HG02798 (cell line): Measurements from ENCODE around the gene ZNF8.
"Not testable (repeated sequence)": the region's sequence is repeated elsewhere in the genome, so short reads cannot be mapped to it uniquely, and the experiment has no call there.

Experiments
- ATAC-seq: cut with Tn5 transposase; IDR thresholded peaks from one replicate; pipeline ENCODE4 v1.9.1; 2021; ENCODE audit warnings: mild to moderate bottlenecking; ENCODE audit not compliant: unreplicated experiment, poor library complexity

Gene ZNF8

DNA sequence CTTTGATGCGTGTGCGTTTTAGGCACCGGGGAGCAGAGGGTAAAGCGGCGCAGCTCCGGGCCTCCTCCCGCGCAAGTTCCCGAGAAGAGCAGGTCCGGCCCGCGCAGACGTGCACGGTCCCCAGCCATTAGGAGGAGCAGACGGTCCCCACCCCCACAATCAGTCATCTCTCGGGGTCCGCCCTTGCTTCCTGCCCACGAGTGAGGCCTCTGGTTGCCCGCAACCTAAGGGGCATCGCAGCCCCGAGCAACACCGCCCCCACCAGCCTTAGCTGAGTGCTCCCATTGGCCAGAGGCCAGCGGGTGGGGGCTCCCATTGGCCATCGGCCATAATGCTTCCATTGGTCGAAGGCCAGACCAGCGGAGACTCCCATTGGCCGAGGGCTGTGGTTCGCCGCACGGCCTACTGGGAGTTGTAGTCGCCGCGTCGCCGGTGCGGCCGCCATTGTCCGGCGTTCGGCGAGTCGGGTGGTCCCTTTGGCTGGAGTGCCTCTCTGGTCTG, at the start of gene ZNF8:
Gene ZNF8 (plus strand): TSS at position 415 of the 501 bp plus-strand sequence. CDS start 127 bp downstream, outside the sequence.
- peak; percentile 98 for ATAC-seq

DNA sequence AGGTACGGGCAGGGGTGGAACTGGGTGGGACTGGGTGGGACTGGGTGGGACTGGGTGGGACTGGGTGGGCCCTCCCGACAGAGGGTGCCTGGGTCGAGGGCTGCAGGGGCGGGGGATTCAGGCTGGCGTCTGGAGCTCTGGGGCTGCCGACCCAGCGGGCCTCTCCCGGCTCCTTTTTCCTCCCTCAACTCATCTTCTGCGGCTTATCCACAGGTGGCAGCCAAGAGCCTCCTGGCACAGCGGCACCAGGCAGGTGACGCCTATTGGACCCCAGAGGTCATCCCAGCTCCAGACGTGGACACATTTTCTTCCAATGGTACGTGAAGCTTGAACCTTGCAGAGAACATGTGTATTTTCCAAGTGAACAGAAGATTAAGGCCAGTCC, 49.5 kb upstream of the ZNF8 start:
- ATAC-seq = no peak

DNA sequence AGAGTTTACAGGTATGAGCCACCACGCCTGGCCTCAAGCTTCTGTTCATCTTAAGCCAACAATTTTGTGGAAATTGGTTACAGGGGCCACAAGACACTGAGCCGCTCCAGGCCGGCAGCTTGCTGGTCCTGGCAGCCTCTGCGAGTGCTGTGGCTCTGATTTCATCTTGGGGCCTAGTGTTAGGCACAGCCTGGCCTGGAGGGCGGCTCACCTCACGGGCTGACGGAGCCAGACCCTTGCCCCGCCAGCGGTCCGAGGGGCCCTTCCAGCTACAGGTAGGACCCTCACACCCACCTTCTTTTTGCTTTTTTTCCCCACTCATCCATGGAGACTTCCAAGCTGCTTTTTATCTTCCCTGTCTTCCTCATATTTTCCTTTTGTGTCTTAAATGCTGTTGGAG, 41.4 kb upstream of the ZNF8 start:
- ATAC-seq = no peak

DNA sequence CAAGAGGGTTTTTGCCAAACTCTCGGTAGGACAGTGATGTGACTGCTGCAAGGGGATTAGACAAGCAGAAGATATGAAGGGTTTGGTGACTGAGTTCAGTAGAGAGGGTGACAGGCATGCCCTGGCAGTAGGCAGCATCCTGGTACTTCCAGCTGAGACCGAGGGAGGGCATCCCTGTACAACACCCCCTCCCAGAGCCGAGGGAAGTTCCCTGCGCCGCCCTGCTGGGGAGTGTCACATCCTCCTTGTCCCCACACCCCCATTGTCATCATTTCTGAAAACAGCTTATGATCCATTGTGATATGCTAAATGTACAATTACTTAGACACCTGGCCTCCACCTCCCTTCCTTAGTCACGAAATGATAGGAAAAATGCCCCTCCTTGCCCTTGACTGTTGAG, 35.4 kb upstream of the ZNF8 start:
- no peak for ATAC-seq

DNA sequence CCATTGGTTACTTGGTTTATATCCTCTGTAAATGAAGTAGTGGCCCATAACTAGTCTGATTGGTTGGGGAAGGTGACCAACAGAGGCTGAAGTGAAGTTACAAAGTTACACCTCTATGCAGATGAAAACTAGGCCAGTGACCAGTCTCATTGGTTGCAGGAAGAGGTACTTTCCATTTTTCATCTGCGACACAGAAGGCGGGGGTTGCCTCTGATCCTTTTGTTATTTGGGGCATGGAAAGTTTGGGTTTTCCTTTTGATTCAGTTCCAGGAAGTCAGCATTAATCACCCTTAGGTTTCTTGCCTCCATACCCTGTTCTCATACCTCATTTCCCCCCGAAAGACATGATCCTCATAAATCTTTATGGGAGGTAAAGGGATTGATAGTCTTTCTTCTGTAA, 29.9 kb upstream of the ZNF8 start:
- no peak for ATAC-seq

DNA sequence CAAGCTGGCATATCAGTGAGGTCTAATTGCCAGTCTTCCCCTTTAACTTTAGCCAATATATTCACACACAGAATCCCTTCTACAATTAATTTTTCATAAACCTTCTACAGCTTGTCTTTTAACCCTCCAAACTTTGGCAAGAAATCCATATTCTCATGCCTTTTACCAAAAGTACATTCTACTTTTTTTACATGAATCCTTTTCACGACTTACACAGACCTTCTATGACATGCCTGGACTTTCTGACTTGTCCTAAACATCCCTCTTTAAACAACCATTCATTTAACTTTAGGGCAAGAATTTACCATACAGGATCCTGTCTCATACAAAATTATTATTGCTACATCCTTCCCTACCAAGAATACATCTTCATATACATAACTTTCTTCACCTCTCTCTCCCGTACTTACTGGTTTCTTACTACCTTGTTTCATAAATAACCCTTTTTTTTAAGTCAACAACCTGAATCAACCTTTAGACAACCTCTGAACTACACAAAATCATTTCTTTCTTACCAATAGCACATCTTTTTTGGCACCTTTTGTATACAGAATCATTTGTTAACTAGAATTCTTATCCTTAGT, 26.6 kb upstream of the ZNF8 start:
- ATAC-seq = no peak

DNA sequence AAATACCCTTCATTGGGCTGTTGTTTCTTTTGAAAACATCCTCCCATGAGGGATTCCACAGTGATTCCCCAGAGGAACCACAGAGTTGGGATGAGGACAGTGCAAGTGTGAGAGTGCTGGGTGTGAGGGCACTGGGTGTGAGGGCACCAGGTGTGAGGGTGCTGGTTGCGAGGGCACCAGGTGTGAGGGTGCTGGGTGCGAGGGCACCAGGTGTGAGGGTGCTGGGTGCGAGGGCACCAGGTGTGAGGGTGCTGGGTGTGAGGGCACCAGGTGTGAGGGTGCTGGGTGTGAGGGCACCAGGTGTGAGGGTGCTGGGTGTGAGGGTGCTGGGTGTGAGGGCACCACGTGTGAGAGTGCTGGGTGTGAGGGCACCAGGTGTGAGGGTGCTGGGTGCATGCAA, 20.5 kb upstream of the ZNF8 start:
- ATAC-seq = not testable (repeated sequence)

DNA sequence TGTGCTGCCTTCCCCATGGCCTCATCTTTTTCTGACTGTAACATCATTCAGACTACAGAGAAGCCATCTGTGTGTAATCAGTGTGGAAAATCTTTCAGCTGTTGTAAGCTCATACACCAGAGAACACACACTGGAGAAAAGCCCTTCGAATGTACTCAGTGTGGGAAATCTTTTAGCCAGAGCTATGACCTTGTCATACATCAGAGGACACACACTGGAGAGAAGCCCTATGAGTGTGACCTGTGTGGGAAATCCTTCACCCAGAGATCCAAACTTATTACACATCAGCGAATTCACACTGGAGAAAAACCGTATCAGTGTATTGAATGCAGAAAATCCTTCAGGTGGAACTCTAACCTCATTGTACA, 17.2 kb upstream of the ZNF8 start:
- no peak for ATAC-seq

DNA sequence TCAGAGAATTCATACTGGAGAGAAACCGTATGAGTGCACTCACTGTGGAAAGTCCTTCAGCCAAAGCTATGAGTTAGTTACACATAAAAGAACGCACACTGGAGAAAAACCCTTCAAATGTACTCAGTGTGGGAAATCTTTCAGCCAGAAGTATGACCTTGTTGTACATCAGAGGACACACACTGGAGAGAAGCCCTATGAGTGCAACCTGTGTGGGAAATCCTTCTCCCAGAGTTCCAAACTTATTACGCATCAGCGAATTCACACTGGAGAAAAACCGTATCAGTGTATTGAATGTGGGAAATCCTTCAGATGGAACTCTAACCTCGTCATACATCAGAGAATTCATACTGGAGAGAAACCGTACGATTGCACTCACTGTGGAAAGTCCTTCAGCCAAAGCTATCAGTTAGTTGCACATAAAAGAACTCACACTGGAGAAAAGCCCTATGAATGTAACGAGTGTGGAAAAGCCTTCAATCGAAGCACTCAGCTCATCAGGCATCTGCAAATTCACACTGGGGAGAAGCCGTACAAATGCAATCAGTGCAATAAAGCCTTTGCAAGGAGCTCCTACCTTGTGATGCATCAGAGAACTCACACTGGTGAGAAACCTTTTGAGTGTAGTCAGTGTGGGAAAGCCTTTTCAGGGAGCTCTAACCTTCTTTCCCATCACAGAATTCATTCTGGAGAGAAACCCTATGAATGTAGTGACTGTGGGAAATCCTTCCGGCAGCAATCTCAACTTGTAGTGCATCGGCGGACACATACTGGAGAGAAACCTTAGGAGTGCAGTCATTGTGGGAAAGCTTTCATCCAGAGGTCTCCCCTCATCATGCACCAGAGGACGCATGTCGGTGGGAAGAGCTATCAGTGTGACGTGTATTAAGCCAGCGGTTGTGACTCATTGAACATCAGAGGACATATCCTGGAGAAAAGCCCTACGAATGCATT, 16.5 kb upstream of the ZNF8 start:
- no peak for ATAC-seq

DNA sequence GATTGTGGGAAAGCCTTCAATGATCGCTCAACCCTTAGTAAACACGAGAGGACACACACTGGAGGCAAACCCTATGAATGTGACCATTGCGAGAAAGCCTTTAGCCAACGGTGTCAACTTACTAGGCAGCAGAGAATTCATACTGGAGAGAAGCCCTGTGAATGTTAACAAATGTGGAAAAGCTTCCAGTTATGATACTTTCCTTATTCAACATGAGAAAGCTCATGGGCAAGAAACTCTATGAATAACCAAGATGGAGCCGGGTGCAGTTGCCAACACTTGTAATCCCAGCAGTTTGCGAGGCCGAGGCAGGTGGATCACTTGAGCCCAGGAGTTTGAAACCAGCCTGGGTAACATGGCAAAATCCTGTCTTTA, 15.8 kb upstream of the ZNF8 start:
- no peak for ATAC-seq

DNA sequence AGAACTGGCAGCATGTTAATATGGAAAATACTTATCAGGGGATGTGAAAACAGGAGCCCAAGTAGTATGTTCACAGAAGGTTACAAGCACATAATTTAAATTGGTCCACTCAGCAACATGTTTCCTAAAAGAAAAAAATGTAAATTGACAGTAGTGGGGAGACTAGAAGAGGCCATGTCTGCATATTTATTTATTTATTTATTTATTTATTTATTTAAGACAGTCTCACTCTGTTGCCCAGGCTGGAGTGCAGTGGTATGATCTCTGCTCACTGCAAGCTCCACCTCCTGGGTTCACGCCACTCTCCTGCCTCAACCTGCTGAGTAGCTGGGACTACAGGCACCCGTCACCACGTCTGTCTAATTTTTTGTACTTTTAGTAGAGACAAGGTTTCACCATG, 13.7 kb upstream of the ZNF8 start:
- ATAC-seq = no peak

DNA sequence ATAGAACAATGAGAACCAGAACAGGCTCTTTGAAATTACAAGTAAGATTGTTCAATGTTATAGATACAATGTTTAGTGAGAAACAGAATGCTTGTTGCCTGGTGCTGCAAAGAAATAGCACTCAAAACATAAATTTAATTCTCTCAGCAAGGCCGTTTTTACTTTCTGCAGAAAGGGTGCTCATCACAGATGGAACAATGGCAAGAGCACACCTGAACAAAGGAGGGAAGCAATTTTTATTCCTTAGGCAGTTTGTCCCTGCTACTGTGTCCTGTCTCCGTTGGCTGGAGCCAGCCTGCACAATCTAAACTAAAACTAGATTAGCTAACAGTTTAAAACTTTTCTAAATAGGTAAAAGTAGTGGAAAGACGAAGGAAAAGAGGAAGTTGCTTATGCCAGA, 10.4 kb upstream of the ZNF8 start:
- ATAC-seq = no peak

DNA sequence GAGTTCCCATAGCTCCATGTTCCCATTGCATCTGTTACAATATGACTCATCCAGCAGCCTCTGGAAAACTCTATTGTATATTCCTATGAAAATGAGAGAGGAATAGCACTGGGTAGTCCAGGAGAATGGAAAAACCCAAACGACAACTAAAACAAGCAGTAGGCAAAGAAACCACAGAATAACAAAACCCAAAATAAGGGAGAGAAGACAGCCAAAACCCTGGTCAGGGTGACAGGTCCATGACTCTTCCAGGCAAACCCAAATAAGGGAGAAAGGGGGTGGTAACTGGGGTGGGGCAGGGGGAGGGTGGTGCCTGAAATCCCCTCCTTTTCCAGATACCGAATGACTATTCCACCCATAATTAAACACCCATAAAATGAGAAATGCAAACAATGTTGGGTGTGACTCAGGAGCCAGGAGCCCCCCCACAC, 4.0 kb upstream of the ZNF8 start:
- ATAC-seq = no peak

DNA sequence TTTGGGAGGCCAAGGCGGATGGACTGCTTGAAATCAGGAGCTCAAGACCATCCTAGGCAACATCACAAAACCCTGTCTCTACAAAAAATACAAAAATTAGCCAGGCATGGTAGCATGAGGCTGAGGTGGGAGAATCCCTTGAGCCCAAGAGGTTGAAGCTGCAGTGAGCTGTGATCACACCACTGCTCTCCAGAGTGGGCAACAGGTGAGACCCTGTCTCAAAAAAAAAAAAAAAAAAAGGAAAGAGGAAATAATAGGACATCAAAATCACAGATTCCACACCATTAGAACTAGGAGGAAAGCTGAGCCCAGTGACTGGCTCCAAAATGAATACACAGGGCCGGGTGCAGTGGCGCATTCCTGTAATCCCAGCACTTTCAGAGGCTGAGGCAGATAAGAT, 3.2 kb upstream of the ZNF8 start:
- ATAC-seq = no peak

DNA sequence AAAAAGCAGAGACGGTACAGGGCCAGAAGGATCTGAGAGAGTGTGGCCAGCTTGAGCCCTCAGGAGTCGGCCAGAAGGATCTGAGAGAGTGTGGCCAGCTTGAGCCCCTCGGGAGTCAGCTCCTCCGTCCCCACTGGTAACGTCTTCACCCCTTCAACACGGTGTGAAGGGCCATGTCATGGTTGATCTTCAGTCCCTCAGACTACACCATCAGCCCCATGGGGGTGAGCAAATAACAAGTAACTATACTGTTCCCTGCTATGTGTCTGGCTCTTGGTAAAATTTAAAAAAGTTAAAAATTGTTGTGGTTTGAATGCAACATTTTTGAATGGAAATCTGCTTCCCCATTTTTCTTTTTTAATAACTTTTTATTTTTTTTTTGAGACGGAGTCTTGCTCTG, 1.6 kb upstream of the ZNF8 start:
- ATAC-seq = no peak

DNA sequence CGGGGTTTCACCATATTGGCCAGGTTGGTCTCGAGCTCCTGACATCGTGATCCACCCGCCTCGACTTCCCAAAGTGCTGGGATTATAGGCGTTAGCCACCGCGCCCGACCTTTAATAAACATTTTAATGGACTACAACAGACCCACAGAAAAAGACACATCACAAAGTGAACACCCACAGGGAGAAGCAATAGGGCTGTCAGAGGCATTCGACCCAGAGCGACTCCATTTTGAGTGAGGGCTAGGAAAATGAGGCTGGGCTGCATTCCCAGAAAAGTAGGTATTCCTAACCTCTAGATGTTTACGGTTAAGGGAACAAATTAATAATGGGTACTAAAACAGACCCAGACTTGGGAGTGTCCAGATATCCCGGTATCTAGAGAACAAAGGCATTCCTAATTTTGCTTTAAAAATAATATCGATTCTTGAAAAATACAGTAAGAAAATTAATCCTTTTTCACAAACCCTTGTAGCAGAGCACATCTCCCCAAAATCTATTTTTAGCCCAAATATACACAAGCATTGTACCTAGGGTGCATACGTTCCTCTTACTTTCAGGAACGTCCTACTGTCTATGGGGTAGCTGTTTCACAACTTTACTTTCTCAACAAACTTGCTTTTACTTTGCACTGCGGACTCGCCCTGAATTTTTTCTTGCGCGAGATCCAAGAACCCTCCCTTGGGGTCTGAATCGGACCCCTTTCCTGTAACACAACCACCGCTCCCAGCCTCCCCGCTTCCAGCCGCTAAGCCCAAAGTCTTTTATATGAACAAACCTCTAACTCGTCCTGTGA, 811 bp upstream of the ZNF8 start:
- ATAC-seq = no peak

DNA sequence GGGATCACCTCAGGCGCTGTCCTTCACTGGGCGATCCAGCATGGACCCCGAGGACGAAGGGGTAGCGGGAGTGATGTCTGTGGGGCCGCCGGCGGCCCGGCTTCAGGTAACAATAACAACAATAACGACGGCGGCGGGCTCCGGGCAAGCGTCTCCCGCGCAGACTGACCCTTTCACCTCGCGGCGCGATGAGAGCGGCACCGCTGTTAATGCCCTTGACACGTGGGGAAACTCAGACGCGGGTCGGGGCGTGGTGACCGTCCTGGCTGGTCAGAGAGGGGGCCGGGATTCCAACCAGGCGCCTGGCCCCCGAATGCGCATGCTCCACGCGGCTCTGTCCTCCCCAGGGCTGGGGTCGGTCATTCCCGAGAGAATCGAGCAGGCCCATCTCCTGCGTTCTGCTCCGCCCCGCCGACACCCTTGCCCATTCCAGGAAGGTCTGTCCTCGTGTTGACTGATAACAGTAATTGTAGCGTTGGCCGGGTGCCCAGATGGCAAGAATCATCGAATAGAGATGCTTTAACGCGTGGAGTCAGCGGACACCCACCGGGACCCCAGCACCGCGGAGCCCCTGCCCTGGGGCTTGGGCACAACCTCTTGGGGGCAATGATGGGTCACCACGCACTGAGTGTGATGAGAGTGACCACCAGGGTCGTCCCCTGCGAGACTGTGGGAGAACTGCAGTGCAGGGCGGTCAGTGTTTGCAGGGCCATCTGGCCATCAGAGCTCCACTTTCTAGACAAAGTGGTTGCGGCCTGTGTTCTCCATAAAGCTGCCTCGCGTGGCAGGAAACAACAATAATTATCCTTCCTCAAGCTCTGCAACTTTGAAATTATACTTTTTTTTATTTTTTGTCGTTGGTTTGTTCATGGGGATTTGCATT, 528 bp downstream of the ZNF8 start:
- peak; percentile 29 for ATAC-seq

DNA sequence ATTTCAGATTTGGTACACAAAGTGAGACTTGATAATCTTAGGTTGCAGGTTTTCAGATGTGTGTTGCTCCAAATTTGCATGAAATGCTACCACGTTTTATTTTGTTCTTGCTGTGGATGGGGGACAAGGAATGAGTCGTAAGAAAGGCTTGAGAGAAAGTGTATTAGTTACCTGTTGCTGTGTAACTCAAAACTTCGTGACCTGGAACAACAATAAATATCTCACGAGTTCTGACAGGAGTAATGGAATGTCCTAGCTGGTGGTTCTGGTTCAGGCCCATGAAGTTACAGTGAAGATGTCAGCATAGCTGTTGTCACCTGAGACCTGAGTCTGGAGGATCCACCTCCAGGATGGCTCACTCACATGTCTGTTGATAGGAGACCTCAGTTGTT, 1.2 kb downstream of the ZNF8 start:
- ATAC-seq = no peak

DNA sequence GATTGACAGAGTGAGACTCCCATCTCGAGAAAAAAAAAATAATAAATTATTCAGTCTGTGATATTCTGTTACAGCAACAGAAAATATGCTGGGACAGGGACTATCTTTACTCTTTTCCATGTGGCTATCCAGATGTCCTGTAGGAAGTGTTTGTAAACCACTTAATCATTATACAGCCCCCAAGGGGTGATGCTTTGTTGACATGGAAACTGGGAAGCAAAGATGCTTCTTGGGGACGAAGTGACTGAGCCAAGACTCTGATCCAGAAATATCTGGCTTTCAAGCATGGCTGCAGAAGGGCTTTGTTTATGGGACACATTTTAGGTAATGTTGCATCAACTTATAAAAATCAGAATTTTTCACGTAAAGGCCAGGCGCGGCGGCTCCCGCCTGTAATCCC, 5.4 kb downstream of the ZNF8 start:
- ATAC-seq = no peak

DNA sequence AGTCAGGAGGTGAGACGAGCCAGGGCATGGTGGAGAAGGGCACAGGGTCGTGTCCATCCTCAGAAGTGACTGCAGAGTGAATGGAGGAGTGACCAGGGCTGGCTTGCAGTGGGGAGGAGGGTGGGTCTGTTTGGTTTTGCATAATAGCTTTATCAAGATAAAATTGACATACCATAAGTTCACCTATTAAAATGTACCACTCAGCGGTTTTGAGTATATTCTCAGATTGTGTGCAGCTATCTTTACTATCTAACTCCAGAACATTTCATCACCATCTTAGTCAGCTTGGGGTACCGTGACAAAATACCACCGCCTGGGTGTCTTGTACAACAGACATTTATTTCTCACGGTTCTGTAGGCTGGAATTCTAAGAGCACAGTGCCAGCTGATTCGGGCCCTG, 13.2 kb downstream of the ZNF8 start:
- ATAC-seq = no peak
